Jurkat, Clone E6-1 (cell line): ENCODE results near the gene LGALS9.
A peak's percentile ranks its signal among the peaks of the same experiment; 100 is the strongest.
"Not testable (repeated sequence)": the region's sequence is repeated elsewhere in the genome, so short reads cannot be mapped to it uniquely, and the experiment has no call there.

Source experiments
- DNase-seq: peaks from one replicate; pipeline ENCODE4 v3.0.0-alpha.2; 2011; ENCODE audit warnings: low read depth, low spot score
- H3K4me3 ChIP-seq: 2 replicates; pipeline ENCODE4 v1.5.1; 2011; ENCODE audit warnings: mild to moderate bottlenecking, low read length, control low read depth, moderate library complexity

The LGALS9 gene

DNA sequence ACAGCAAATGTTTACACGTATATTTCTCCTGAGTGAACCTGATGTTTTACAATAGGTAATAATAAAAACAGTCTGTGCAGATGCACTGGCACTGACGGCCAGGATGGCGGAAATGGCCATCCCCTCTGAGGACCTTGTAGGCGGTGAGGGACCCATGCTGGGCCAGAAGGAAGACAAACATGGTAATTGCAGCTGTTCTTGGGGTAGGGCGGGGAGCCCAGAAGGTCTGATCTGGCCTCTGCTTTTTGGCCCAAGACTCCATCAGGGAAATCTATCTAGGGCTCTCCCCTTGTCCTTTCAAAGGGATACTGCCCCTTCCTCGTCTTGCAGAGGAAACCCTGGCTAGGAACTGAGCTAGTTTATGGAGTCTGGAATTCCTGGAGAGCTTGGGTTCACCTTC, 7.4 kb upstream of the LGALS9 start:
- H3K4me3 ChIP-seq = no peak overlapping the region
- no peak for DNase-seq

DNA sequence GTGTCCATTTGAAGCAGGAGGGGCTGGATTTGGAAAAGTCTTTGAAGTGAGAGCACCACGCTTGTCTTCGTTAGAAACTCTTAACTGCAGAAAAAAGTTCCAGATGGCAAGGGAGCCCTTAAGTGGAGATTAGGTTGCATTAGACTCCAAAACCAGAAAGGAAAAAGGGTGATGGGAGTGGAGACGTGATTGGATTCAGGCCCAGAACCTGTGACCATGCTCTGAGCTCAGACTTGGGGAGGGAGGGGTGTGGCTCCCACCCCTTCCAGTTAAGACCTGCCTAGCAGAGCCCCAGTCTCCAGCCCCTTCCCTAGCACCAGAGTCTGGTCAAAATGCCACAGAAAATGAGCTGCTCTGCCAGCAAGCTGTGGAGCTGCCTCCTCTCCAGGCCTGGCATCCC, 6.4 kb upstream of the LGALS9 start:
- H3K4me3 ChIP-seq = no peak overlapping the region
- no peak for DNase-seq

GRCh38 chr17:27625856-27626255, 5.1 kb upstream of the LGALS9 start:
- H3K4me3 ChIP-seq = no peak overlapping the region
- DNase-seq = no peak

DNA sequence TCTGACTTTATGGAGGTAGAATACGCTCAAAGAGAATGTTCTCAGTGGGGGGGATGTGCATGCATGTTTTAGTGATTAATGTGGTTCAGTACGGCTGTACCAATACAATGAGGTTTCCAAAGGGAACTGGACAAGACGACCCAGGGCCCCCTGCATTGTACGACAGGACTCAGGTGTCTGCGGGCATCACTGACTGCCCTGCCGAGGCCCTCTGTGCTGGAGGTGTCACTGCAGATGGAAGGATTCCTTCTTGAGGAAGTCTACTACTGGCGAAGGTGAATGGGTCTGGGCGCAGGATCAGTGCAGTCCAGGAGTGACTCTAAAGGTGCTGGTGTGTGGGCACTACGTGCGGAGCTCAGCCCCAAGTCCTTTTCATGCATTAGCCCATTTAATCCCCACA, 3.5 kb upstream of the LGALS9 start:
- DNase-seq = no peak
- H3K4me3 ChIP-seq = no peak overlapping the region

GRCh38 chr17:27628376-27628775, 2.6 kb upstream of the LGALS9 start:
- no peak overlapping the region for H3K4me3 ChIP-seq
- no peak for DNase-seq

DNA sequence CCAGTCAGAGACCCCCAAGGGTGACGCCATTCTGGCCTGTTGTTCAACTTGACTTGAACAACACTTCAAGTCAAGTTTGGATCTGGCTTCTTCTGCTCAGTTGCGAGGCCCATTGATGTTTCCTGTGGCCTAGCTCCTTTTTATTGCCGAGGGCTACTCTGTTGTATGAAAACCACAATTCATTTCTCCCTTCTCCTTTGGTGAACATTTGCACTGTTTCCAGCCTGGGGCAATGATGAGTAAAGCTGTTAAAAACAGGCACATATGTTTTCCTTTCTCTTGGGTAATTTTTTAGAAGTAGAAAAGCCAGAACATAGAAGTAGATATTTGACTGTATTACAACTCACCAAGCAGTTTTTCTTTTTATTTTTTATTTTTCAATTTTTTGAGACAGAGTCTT, 1.7 kb upstream of the LGALS9 start:
- DNase-seq, H3K4me3 ChIP-seq: not testable (repeated sequence)

DNA sequence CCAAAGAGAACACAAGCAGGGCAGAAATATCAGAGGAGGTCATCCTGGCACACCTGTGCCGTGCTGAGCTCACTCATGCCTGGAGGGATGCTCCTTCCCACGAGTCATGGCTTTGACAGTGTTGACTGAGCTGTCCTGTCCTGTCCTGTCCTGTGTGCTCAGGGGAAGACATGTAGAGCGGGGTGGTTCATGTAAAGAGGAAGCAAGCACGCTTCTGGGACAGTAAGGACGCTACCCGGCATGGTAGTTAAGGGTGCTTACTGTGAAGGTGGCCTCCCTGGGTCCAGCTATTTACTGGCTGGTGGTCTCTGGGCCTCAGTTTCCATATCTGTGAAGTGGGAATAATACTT, 398 bp downstream of the LGALS9 start:
- H3K4me3 ChIP-seq = peak overlapping the region; percentile 90
- no peak for DNase-seq

DNA sequence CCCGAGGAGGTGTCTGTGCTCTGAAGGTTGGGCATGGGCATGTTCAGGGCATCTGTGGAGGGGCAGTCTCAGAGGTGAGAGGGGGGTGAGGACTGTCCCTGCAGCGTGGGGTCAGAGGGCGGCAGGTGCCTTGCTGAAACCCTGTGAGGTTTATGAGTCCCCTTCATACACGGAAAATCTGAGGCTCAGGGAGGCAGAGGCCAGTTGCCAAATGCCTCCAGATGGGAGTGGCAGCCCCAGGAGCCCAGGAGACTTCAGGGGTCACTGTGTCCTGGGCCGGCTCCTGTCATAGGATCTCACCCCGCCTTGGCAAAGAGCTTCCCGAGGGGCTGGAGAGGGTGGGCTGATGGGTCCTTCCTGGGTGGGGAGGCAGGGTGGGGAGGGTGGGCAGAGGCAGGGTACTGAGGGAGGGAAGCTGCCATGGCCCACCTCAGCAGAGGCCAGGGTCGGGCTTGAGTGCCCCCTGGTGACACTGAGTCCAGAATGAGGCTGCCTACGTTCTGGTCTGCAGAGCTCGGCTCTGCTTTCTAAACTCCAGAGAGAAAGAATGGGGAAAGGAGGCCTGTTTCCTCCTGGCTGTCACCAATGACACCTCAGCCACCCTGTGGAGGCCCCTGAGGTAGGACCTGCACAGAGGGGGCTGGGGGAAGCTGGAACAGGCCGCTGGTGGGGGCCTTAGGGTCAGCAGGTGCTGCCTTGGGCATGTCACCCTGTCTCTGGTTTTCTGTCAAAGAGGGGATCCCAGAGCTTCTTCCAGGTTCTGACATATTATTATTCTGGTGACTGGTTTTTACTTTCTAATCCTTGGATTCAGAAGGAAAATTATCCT, 1.1 kb downstream of the LGALS9 start:
- peak overlapping the region; percentile 90 for H3K4me3 ChIP-seq
- no peak for DNase-seq

GRCh38 chr17:27632766-27633165, 1.8 kb downstream of the LGALS9 start:
- not testable (repeated sequence) for DNase-seq, H3K4me3 ChIP-seq

DNA sequence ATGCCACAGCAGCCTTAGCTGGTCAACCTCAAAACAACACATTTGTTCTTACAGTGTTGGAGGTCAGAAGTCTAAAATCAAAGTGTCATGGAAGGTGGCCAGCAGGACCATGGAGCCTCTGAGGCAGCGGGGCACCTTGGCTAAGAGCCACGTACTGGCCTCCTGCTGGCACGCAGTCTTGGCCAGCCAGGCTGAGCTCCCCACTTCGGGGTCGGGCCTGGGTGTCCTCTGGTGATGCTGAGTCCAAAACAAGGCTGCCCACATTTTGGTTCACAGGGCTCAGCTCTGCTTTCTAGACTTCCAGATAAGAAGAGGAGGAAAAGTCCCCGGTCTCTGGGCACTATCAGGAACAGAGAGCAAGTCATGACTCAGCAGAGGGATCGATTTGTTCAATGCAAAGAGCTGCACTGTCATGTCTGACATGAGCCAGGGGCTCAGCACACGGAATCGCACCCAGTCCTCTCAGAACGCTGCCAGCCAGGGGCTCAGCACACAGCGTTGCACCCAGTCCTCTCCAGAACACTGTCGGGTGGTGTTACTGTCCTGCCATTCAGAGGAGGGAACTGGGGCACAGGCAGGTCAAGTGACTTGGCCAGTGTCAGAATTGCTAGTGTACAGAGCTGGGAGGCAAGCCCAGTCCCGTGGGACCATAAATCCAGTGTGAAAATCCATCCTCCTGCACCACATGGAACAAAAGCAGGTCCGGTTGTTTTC, 2.5 kb downstream of the LGALS9 start:
- DNase-seq = no peak
- H3K4me3 ChIP-seq = no peak overlapping the region

- DNase-seq = no peak
- H3K4me3 ChIP-seq = no peak overlapping the region
These were observed 3.0 kb downstream of the LGALS9 start for GRCh38 chr17:27634026-27634335.

GRCh38 chr17:27634776-27635175, 3.8 kb downstream of the LGALS9 start:
- H3K4me3 ChIP-seq = no peak overlapping the region
- DNase-seq = no peak

DNA sequence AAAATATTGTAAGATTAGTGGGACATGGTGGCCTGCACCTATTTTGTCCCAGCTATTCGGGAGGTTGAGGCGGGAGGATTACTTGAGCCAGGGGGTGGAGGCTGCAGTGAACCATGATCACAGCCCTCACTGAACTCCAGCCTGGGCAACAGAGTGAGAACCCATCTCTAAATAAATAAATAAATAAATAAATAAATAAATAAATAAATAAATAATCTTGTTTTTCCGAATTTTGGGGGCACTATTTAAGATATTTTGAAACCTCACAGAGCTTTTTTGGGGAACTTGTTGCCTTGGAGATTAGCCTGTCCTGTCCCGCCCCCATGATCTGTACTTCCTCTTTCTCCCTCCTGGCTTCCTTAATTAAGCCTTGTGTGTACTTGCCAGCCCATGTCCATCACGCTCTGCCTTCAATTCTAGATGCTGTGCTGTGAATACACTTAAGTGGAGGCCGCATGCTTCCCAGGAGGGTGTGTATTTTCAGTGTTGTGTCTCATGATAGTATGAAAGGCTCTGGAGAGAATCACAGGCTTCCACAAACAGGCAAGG, 4.4 kb downstream of the LGALS9 start:
- DNase-seq = no peak
- no peak overlapping the region for H3K4me3 ChIP-seq

DNA sequence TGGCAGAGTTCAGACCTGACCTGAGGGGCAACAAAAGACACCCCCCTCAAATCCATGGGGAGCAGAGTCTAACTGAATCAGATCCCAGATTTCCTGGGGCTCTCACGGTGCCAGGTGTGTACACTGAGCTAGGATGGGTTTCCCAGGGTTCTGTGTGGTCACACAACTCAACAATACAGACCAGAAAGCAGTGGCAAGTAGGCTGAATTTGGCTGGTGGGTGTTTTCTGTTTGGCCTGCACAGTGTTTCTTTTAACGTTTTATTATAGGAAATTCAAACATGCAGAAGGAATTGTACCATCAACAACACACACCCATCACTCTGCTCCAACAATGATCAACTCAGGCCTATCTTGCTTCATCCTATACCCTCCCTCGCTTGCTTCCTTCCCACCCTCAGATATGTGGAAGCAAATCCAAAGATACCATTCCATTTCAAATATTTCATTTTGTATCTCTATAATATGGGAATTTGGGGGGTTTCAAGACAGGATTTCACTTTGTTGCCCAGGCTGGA, 5.1 kb downstream of the LGALS9 start:
- DNase-seq, H3K4me3 ChIP-seq: not testable (repeated sequence)

- not testable (repeated sequence) for H3K4me3 ChIP-seq, DNase-seq
These were observed 6.8 kb downstream of the LGALS9 start for GRCh38 chr17:27637818-27638217.

DNA sequence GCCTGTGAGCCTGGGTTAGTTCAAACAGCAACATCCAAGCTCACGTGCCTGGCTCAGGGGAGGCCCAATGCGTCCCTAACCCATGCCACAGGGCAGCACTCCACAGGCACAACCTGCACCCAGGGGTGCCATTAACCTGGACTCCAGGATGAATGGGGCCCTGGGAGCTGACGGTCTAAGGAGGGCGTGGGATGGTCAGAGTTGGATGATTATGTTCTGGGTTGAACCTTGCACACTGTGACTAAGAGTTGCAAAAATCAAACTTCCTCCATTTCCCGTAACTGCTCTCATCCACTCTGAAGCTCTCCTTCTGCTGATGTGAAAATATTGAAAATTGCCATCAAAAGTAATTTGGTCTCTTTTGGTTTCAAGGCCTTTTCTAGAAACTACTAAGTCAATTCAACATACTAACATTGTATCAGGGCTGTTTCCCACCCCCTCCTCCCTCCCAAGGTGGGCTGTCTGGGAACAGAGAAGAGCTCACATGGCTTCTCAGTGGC, 7.5 kb downstream of the LGALS9 start:
- H3K4me3 ChIP-seq, DNase-seq: not testable (repeated sequence)

GRCh38 chr17:27640790-27641189, 9.8 kb downstream of the LGALS9 start:
- DNase-seq = no peak
- H3K4me3 ChIP-seq = no peak overlapping the region

- no peak for DNase-seq
- H3K4me3 ChIP-seq = no peak overlapping the region
These were observed 13.6 kb downstream of the LGALS9 start for GRCh38 chr17:27644586-27644985.

DNA sequence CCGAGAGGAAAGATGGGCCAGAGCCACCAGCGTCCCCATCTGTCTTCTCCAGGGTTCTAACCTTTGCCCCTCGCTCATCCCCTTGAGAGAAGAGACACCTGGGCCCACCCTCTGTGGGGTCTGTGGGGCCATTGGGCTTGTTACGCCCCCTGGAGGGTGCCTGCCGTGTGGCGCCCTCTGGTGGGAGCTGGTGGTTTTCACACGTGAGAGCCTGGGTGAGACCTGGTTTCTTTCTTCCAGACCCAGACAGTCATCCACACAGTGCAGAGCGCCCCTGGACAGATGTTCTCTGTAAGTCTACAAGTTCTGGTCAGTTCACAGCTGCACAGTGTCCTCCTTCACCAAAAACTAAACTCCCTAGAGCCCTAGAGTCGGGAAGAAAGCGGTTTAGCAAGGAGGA, 14.6 kb downstream of the LGALS9 start:
- not testable (repeated sequence) for DNase-seq, H3K4me3 ChIP-seq

GRCh38 chr17:27646232-27646631, 15.2 kb downstream of the LGALS9 start:
- no peak overlapping the region for H3K4me3 ChIP-seq
- no peak for DNase-seq
